22Rv1 (cell line): ENCODE results near the gene TSC22D1.

ENCODE experiments used
- CTCF ChIP-seq: fragments of 450-650 bp; IDR thresholded peaks from 2 replicates; pipeline ENCODE4 v1.5.1; 2017; ENCODE audit warnings: mild to moderate bottlenecking
- ZFX ChIP-seq: fragments of 450-650 bp; IDR thresholded peaks from 2 replicates; pipeline ENCODE4 v1.6.1; 2017; ENCODE audit warnings: antibody characterized with exemption, borderline replicate concordance

- TF ChIP-seq CTCF: no peak
- no peak for TF ChIP-seq ZFX
Measured at GRCh38 chr13:44489751-44490150, 86.4 kb downstream of the TSC22D1 start.
